Ovary (tissue), 9 donors: ENCODE measurements around the gene XYLT1. TPM values are rescaled to one million over a fixed set of nuclear protein-coding genes. Genes with fewer than 3 reads are reported as not detected.

ENCODE experiments used
- DNase-seq, 5 donors: peaks; one replicate each; pipeline ENCODE4 v3.0.0-alpha.2; 2019 to 2020
- H3K27ac ChIP-seq, 2 donors: fragments of 200-600 bp; one replicate each; pipeline versions ENCODE4 v1.5.1 to v1.8.0; 2019 to 2022
- H3K27me3 ChIP-seq: fragments of 200-600 bp; one replicate; pipeline ENCODE4 v1.8.0; 2022
- H3K36me3 ChIP-seq: fragments of 200-600 bp; sonication (generic); one replicate; pipeline ENCODE4 v1.5.1; 2019
- H3K4me1 ChIP-seq: one replicate; pipeline ENCODE4 v1.8.1; 2013; ENCODE audit warnings: mild to moderate bottlenecking, moderate library complexity; ENCODE audit not compliant: insufficient read depth
- H3K4me3 ChIP-seq: fragments of 200-600 bp; sonication (generic); one replicate; pipeline ENCODE4 v1.5.1; 2017
- H3K9me3 ChIP-seq, 2 donors: fragments of 200-600 bp in 1 of 2; sonication (generic) in 1 of 2; one replicate each; pipeline versions ENCODE4 v1.5.1 to v1.8.1; 2013 to 2019; ENCODE audit warnings: mild to moderate bottlenecking in 1 of 2, moderate library complexity in 1 of 2
- EP300 ChIP-seq: sonication (generic); formaldehyde crosslinking; IDR thresholded peaks from one replicate; pipeline ENCODE4 v1.6.1; 2017; ENCODE audit warnings: antibody characterized with exemption
- POLR2A ChIP-seq: fragments of 450-650 bp; IDR thresholded peaks from one replicate; pipeline ENCODE4 v1.6.1; 2017; ENCODE audit warnings: antibody characterized with exemption, mild to moderate bottlenecking, moderate library complexity
- WGBS, 3 donors: extraction: QIAGEN DNeasy Blood & Tissue Kit in 1 of 3; methylation state at CpG; one replicate each; pipeline versions ENCODE4 v1.1.5 to v1.1.7; 2013 to 2017; 5-methylcytosine and 5-hydroxymethylcytosine counted together
- intact Hi-C, 4 donors: fragments of 100-400 bp; cut with DNase I; formaldehyde crosslinking; loops; one replicate each; pipeline versions ENCODE4 v1.11.0 to v1.15.1; 2022 to 2023
- polyA plus RNA-seq, 2 donors: library from polyadenylated mRNA; stranded (reverse); fragments of 200-250 nt in 1 of 2; fragments of 350-450 nt in 1 of 2; fragmentation: Illumina TruSeq in 1 of 2; extraction: RNeasy Lipid Tissue Mini Kit (QIAGEN cat#74804) in 1 of 2; gene quantifications; one replicate each; pipeline ENCODE4 v1.2.3, GENCODE V29; 2013 to 2014
- total RNA-seq, 7 donors: library from RNA; depleted of rRNA in 2 of 7; stranded (reverse); fragments of >200 nt in 2 of 7; fragmentation: NEBNext Ultra II Directional in 3 of 7; extraction: Animal tissue kit (Norgen Biotek cat#: 25700) in 3 of 7; gene quantifications; one replicate each; pipeline versions ENCODE4 v1.1.0 to v1.2.4, GENCODE V29; 2016 to 2023
- TF ChIP-seq, protein P1 (sequence below), 3 donors: fragments of 450-650 bp in 2 of 3; fragments of 200-600 bp in 1 of 3; IDR thresholded peaks; one replicate each; pipeline versions ENCODE4 v1.5.1 to v1.8.0; 2016 to 2022; ENCODE audit warnings: antibody characterized with exemption in 3 of 3, mild to moderate bottlenecking in 1 of 3
- donor health status: DM: no; HTN: no; CAD: no; lungs with moderate emphysema.
- donor health status: DM: no; HTN: no; CAD: no.
- donor health status: Bipolar disorder and iron deficiency.
- donor health status: DM: yes; HTN: yes; CAD: no.
- donor health status: DM: no; HTN: no; CAD: no.
- donor health status: DM: yes; HTN: yes; CAD: no.

The XYLT1 gene
- total and polyA plus RNA-seq, 9 donors = 3.2 to 38.0 (median 17.3) TPM

- no peaks in the 10 kb centered on the region for H3K9me3 ChIP-seq
- 89 to 93% (median 91%) methylated on average over 2 of the region's 2 CpGs for WGBS, 3 donors
- TF ChIP-seq POLR2A (no peak), EP300 (no peak)
- TF ChIP-seq, protein P1, sequence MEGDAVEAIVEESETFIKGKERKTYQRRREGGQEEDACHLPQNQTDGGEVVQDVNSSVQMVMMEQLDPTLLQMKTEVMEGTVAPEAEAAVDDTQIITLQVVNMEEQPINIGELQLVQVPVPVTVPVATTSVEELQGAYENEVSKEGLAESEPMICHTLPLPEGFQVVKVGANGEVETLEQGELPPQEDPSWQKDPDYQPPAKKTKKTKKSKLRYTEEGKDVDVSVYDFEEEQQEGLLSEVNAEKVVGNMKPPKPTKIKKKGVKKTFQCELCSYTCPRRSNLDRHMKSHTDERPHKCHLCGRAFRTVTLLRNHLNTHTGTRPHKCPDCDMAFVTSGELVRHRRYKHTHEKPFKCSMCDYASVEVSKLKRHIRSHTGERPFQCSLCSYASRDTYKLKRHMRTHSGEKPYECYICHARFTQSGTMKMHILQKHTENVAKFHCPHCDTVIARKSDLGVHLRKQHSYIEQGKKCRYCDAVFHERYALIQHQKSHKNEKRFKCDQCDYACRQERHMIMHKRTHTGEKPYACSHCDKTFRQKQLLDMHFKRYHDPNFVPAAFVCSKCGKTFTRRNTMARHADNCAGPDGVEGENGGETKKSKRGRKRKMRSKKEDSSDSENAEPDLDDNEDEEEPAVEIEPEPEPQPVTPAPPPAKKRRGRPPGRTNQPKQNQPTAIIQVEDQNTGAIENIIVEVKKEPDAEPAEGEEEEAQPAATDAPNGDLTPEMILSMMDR (IDR thresholded peaks at IDR 0.05) = no peak
- H3K4me1 ChIP-seq = no peaks in the 10 kb centered on the region
- intact Hi-C loops = no loop called here
- H3K4me3 ChIP-seq = no peak overlapping the region
- DNase-seq = no peak
- no peak overlapping the region for H3K27ac ChIP-seq
- no peaks in the 10 kb centered on the region for H3K36me3 ChIP-seq
- no peaks in the 10 kb centered on the region for H3K27me3 ChIP-seq
Measured at GRCh38 chr16:17204206-17204605, 266.6 kb downstream of the XYLT1 start.

DNA sequence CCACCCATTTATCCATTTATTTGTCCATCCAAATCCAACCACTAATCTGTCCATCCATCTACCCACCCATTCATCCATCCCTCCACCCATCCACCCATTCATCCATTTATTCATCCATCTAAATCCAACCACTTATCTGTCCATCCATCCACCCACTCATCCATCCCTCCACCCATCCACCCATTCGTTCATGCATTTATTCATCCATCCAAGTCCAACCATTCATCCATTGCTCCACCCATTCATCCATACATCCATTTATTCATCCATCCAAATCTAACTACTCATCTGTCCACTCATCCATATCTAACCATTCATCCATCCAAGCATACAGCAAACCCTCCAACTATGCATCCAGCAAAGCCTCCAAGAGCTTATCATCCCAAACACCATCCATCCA is 267.3 kb downstream of the XYLT1 start:
- H3K36me3 ChIP-seq = no peaks in the 10 kb centered on the region
- 87 to 93% (median 89%) methylated on average over 1 of the region's 1 CpG for WGBS, 3 donors
- no peak for DNase-seq
- H3K9me3 ChIP-seq = no peaks in the 10 kb centered on the region
- no peaks in the 10 kb centered on the region for H3K4me1 ChIP-seq
- intact Hi-C loops = no loop called here
- no peak overlapping the region for H3K27ac ChIP-seq
- no peaks in the 10 kb centered on the region for H3K27me3 ChIP-seq
- H3K4me3 ChIP-seq = no peak overlapping the region
- TF ChIP-seq, protein P1 (IDR thresholded peaks at IDR 0.05) = no peak
- TF ChIP-seq EP300 (no peak), POLR2A (no peak)

DNA sequence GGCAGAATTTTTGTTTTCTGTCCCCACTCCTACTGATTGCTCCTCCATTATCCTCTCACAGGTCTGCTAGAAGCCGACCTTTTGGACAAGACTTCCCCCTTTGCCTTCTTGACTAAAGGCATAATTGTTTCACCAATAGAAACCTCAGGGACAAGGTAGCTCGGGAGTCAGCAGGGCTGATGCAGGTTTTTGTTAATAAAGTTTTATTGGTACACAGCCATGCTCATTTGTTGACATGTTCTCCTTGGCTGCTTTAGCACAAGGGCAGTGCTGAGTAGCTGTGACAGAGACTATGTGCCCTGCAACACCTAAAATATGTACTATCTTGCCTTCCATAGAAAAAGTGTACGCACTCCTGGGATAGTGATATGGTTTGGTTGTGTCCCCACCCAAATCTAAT is 271.6 kb downstream of the XYLT1 start:
- intact Hi-C loops = no loop called here

GRCh38 chr16:17196526-17196925 is 274.2 kb downstream of the XYLT1 start:
- H3K4me1 ChIP-seq = no peaks in the 10 kb centered on the region
- no peaks in the 10 kb centered on the region for H3K27me3 ChIP-seq
- no peaks in the 10 kb centered on the region for H3K9me3 ChIP-seq
- H3K27ac ChIP-seq = no peak overlapping the region
- H3K4me3 ChIP-seq = no peak overlapping the region
- TF ChIP-seq, protein P1 (IDR thresholded peaks at IDR 0.05) = no peak
- TF ChIP-seq POLR2A (no peak), EP300 (no peak)
- intact Hi-C loops = no loop called here
- WGBS, 3 donors = 78 to 83% (median 79%) methylated on average over 3 of the region's 3 CpGs
- H3K36me3 ChIP-seq = no peaks in the 10 kb centered on the region
- no peak for DNase-seq

More for the DNA sequence above, 271.6 kb downstream of the XYLT1 start:
- Histone ChIP-seq H3K27me3 (no peaks in the 10 kb centered on the region), H3K9me3 (no peaks in the 10 kb centered on the region), H3K27ac (no peak overlapping the region), H3K36me3 (no peaks in the 10 kb centered on the region), H3K4me1 (no peaks in the 10 kb centered on the region), H3K4me3 (no peak overlapping the region)
- WGBS, 3 donors = 95 to 97% (median 97%) methylated on average over 3 of the region's 3 CpGs
- no peak for DNase-seq
- TF ChIP-seq POLR2A (no peak), EP300 (no peak)
- TF ChIP-seq, protein P1 (IDR thresholded peaks at IDR 0.05) = no peak
